ENCODE results near the gene MARK3.

MARK3 gene

GRCh38 chr14:103480595-103480994 lies 95.4 kb downstream of the MARK3 start:
- no peak for TF ChIP-seq CTCF (IDR thresholded peaks at IDR 0.05; ENCODE audit: insufficient read depth, low read depth, low read length, missing control alignments)
- DNase-seq (ENCODE audit: low read depth), result no peak

GRCh38 chr14:103483600-103483999 lies 98.4 kb downstream of the MARK3 start:
- peak; percentile 94 for DNase-seq (ENCODE audit: low read depth)
- no peak overlapping the region for H3K4me3 ChIP-seq (ENCODE audit: low read length)
- no peak for TF ChIP-seq CTCF (IDR thresholded peaks at IDR 0.05; ENCODE audit: insufficient read depth, low read depth, low read length, missing control alignments)

More at GRCh38 chr14:103480595-103480994, 95.4 kb downstream of the MARK3 start:
- H3K4me3 ChIP-seq (ENCODE audit: low read length), result no peak overlapping the region

- no peak for DNase-seq (ENCODE audit: low read depth)
- no peak for TF ChIP-seq CTCF (IDR thresholded peaks at IDR 0.05; ENCODE audit: insufficient read depth, low read depth, low read length, missing control alignments)
- no peak overlapping the region for H3K4me3 ChIP-seq (ENCODE audit: low read length)
Observed at GRCh38 chr14:103485504-103485903, 100.3 kb downstream of the MARK3 start.

- TF ChIP-seq CTCF (IDR thresholded peaks at IDR 0.05; ENCODE audit: insufficient read depth, low read depth, low read length, missing control alignments), result no peak
- DNase-seq (ENCODE audit: low read depth), result no peak
- no peak overlapping the region for H3K4me3 ChIP-seq (ENCODE audit: low read length)
Observed at GRCh38 chr14:103488071-103488470, 102.9 kb downstream of the MARK3 start.

GRCh38 chr14:103488960-103489359 lies 103.7 kb downstream of the MARK3 start:
- DNase-seq (ENCODE audit: low read depth), result no peak
- H3K4me3 ChIP-seq (ENCODE audit: low read length), result no peak overlapping the region
- TF ChIP-seq CTCF (IDR thresholded peaks at IDR 0.05; ENCODE audit: insufficient read depth, low read depth, low read length, missing control alignments), result no peak

GRCh38 chr14:103489621-103490020 lies 104.4 kb downstream of the MARK3 start:
- DNase-seq (ENCODE audit: low read depth), result no peak
- no peak for TF ChIP-seq CTCF (IDR thresholded peaks at IDR 0.05; ENCODE audit: insufficient read depth, low read depth, low read length, missing control alignments)
- no peak overlapping the region for H3K4me3 ChIP-seq (ENCODE audit: low read length)

GRCh38 chr14:103491691-103492090 lies 106.5 kb downstream of the MARK3 start:
- H3K4me3 ChIP-seq (ENCODE audit: low read length), result no peak overlapping the region
- no peak for TF ChIP-seq CTCF (IDR thresholded peaks at IDR 0.05; ENCODE audit: insufficient read depth, low read depth, low read length, missing control alignments)
- no peak for DNase-seq (ENCODE audit: low read depth)

Data from epithelial cell of esophagus (primary cell).